Large intestine (tissue), 3 donors: ENCODE measurements around the gene ZNF512B. TPM values are rescaled to one million over a fixed set of nuclear protein-coding genes. Genes with fewer than 3 reads are reported as not detected.
A peak's percentile ranks its signal among the peaks of the same experiment; 100 is the strongest.

ENCODE experiments used
- DNase-seq, 2 donors: peaks; one replicate each; pipeline versions ENCODE4 v3.0.0 to v3.0.0-alpha.2; 2013
- H3K27ac ChIP-seq: one replicate; pipeline ENCODE4 v1.5.1; 2013; ENCODE audit warnings: low read length
- H3K27me3 ChIP-seq: 2 replicates; pipeline ENCODE4 v1.6.1; 2013; ENCODE audit warnings: low read length; ENCODE audit not compliant: control insufficient read depth, insufficient read depth
- H3K36me3 ChIP-seq: 2 replicates; pipeline ENCODE4 v1.6.1; 2013; ENCODE audit warnings: low read length; ENCODE audit not compliant: control insufficient read depth, insufficient read depth
- H3K4me1 ChIP-seq: one replicate; pipeline ENCODE4 v1.6.1; 2013; ENCODE audit warnings: low read length; ENCODE audit not compliant: control insufficient read depth, insufficient read depth
- H3K4me3 ChIP-seq: one replicate; pipeline ENCODE4 v1.5.1; 2013; ENCODE audit warnings: low read length
- H3K9me3 ChIP-seq: one replicate; pipeline ENCODE4 v1.6.1; 2013; ENCODE audit warnings: mild to moderate bottlenecking, low read depth, low read length, moderate library complexity; ENCODE audit not compliant: control insufficient read depth
- WGBS: methylation state at CpG from one replicate; pipeline ENCODE4 v1.1.5; 2013; ENCODE audit warnings: low lambda C conversion rate; ENCODE audit not compliant: insufficient coverage; 5-methylcytosine and 5-hydroxymethylcytosine counted together
- polyA plus RNA-seq: library from polyadenylated mRNA; unstranded; fragments of 120-200 nt; gene quantifications from one replicate; pipeline ENCODE4 v1.2.1, GENCODE V29; 2013

The ZNF512B gene
- polyA plus RNA-seq, 1 donor: 8.1 TPM

DNA sequence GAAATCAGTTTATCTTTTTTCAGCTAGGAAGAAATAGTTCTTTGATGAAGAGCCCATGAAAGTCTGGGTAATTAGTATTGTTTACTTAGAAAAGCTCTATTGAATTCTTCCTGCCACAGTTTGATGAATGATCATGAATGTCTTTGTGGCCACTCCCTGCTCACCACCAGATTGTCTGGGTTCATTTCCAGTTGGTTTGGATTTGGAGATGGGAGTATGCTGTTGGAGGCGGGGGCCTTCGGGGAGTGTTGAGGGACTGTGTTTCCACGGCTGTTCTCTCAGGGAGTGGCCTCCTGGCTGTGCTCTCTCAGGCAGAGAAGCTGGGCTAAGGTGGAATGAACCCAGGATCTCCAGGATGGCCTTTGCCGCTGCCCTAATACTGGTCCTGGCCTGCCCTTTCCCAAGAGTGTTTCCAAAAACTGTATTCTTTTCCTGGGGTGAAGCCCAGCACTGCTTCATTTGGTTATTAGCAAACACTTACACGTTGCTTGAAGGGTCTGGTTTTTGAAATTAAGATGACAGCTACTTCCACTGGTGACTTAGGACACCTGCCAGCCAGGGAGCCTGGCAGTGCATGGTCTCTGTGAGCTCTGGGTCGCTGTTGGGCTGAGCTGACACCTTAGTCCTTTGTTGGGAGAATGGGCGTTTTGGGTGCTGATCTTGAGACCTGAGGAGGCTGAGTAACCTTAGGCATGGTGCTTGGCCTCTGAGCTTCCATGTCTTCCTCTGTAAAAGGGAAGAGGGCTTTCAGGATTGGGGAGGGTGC is 34.4 kb upstream of the ZNF512B start:
- Histone ChIP-seq H3K27ac (no peak overlapping the region), H3K36me3 (peaks cover 73% of the 10 kb centered on the region), H3K4me3 (no peak overlapping the region), H3K4me1 (no peaks in the 10 kb centered on the region), H3K27me3 (no peaks in the 10 kb centered on the region), H3K9me3 (peaks cover 6% of the 10 kb centered on the region)
- WGBS: no CpG with 5 or more reads among the region's 7 CpGs
- no peak for DNase-seq

DNA sequence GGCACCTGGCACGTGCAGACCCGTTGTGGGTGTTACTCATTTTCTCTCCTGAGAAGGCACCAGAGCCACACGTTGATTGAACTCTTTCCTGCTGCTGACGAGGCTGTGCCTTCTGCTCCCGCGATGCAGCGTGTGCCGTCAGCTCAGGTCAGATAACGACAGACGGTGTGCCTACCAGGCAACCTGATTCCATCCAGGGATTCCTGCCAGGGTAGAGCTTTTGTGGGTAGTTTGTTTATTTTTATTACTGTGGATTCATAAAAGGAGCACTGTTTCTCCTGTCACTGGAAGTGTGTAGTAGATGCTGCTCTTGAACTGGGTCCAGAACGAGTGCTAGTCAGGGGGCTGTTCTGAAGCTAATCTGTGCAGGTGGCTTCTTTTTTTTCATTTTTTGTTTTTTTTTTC is 31.9 kb upstream of the ZNF512B start:
- Histone ChIP-seq H3K4me1 (no peaks in the 10 kb centered on the region), H3K9me3 (no peaks in the 10 kb centered on the region), H3K27ac (no peak overlapping the region), H3K4me3 (no peak overlapping the region), H3K36me3 (peaks cover 76% of the 10 kb centered on the region), H3K27me3 (no peaks in the 10 kb centered on the region)
- WGBS: no CpG with 5 or more reads among the region's 11 CpGs
- no peak for DNase-seq

DNA sequence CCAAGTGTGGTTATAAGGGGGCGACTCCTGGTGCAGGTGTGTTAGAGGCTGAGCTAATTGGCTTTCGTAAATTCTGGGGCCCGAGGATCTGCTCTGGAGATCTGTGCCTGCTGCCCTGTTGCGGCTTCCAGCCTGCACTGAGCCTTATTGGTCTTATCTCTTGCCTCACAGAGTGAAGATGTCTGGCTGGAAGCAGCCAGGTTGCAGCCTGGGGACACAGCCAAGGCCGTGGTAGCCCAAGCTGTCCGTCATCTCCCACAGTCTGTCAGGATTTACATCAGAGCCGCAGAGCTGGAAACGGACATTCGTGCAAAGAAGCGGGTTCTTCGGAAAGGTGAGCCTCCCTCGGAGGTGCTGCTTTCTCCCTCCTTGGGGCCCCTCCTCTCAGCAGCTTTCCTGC is 31.2 kb upstream of the ZNF512B start:
- H3K27me3 ChIP-seq: no peaks in the 10 kb centered on the region
- H3K4me1 ChIP-seq: no peaks in the 10 kb centered on the region
- H3K36me3 ChIP-seq: peaks cover 78% of the 10 kb centered on the region
- no peak overlapping the region for H3K4me3 ChIP-seq
- DNase-seq: no peak
- no peaks in the 10 kb centered on the region for H3K9me3 ChIP-seq
- WGBS: no CpG with 5 or more reads among the region's 12 CpGs
- no peak overlapping the region for H3K27ac ChIP-seq

DNA sequence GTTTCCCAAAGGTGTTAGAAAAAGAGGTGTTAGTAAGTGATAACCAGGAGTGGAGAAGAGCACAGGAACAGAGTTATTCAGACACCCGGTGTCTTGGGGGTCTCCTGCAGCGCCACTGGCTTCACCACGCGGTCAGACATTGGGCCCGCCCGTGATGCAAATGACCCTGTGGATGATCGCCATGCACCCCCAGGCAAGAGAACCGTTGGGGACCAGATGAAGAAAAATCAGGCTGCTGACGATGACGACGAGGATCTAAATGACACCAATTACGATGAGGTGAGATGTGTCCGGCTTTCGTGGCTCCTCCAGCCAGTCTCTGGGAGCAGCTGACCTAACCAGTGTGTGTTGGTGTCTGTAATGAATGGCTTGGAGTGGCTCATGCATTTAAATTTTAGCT is 13.2 kb upstream of the ZNF512B start:
- WGBS: no CpG with 5 or more reads among the region's 14 CpGs
- DNase-seq: no peak
- H3K36me3 ChIP-seq: peaks cover 37% of the 10 kb centered on the region
- peaks cover 24% of the 10 kb centered on the region for H3K4me1 ChIP-seq
- H3K9me3 ChIP-seq: peaks cover 3% of the 10 kb centered on the region
- H3K27me3 ChIP-seq: peaks cover 3% of the 10 kb centered on the region
- no peak overlapping the region for H3K27ac ChIP-seq
- no peak overlapping the region for H3K4me3 ChIP-seq

DNA sequence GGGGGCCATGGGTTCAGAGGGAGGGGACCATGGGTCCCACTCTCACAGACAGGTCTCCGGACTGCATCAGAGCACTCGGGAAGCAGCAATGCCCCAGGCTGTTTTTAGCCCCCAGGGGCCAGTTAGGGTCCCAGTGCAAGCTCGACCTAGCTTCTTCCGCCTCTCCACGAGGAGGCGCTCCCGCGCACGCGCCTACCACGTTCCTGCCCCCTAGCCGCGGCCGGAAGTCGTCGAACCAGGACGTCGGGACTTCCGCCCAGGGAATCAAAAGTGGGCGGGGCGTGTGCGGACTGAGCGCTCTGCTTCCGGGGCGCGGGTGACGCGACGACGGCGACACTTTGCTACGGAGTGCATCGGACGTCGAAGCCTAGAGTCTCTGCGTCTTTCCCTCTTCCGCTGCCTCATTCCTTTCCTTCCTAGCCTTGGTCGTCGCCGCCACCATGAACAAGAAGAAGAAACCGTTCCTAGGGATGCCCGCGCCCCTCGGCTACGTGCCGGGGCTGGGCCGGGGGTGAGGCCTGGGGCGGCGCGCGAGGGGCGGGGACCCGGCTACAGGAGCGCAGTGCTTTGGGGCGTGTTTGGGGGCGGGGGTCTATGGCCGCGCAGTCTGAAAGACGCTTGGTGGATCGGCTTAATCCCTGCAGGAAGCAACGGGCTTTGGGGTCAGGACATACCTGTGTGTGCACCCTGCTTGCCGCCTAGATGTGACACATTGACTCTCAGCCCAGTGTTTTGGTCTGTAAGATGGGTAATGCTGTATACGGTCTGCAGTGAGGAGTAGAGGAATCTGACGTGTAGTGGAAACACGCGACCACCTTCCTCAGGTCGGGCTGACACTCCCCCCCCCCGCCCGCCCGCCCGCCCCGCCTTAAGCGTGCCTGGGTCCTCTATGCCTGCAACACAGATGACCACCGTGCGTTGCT is 11.3 kb upstream of the ZNF512B start, which contains the start of gene PRPF6:
Gene PRPF6 (plus strand): TSS at position 327 of the 923 bp plus-strand sequence. CDS start 114 bp downstream, at position 441.
- H3K4me1 ChIP-seq: peaks cover 24% of the 10 kb centered on the region
- H3K9me3 ChIP-seq: peaks cover 3% of the 10 kb centered on the region
- peak within 1 kb of the TSS; percentile 72 for H3K4me3 ChIP-seq
- H3K36me3 ChIP-seq: peaks cover 29% of the 10 kb centered on the region
- peaks cover 4% of the 10 kb centered on the region for H3K27me3 ChIP-seq
- peak; percentile 96 for DNase-seq
- H3K27ac ChIP-seq: peak within 1 kb of the TSS; percentile 66
- no CpG with 5 or more reads among the region's 75 CpGs for WGBS

DNA sequence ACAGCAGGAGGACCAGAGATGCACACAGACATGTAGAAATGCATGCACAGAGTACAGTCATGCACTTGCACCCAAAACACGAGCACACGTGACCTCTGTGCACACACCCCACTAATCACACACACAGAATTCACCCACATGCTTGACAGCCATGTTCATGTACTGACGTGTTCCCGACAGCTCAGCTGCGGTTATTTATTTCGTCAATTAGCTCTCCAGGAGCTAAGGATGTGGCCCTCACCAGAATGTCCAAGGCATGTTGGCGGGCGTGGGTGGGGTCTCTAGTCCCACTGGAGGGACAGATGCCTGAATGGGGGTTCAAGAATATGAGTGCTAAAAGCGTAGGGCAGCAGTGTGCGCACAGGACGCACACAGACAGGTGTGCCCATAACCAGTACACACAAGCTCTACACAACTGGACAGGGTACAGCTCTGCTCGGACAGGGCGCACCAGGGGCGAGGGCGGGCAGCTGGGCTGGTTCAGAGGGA is 10.6 kb upstream of the ZNF512B start:
- H3K36me3 ChIP-seq: peaks cover 25% of the 10 kb centered on the region
- peaks cover 3% of the 10 kb centered on the region for H3K9me3 ChIP-seq
- no peak for DNase-seq
- H3K27me3 ChIP-seq: peaks cover 4% of the 10 kb centered on the region
- H3K4me3 ChIP-seq: peak overlapping the region; percentile 72
- H3K27ac ChIP-seq: peak overlapping the region; percentile 66
- H3K4me1 ChIP-seq: peaks cover 24% of the 10 kb centered on the region
- WGBS: no CpG with 5 or more reads among the region's 15 CpGs

DNA sequence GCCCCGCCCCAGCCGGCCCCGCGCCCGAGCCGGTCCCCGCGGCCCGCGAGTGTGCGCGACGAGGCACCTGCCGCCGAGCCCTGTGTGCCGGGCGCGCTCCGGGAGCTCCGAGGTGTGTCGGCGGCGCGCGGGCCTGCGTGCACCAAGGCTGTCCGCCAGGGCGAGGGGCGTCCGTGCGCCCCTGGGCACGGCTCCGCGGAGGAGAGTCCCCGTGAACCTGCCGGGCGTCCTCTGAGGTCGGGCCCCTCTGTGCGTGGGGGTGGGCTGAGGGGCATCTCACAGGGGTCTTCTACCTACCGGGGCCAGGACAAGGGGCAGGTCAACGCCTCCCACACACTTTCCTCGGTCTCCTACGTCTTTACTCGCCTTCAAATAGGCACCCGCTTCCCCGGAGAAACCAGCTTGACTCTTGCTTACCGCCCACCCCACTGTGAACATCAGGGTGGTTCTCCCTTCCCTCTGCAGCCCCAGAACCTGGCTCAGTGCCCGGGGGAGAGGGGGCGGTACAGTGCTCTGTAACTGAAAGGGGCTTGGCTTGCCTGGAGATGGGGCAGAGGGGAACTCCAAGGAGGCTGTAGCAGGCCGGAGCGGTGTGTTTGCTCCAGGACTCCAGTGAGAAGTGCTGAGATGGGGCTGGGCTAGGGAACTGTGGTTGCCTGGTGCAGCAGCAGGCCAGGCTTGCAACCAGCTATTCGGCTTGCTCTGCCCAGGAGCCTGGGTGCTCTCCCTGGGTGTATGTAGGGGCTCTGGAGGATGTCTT is 10.0 kb upstream of the ZNF512B start, which contains the start of gene SAMD10:
Gene SAMD10 (minus strand): TSS at position 86 of the 760 bp plus-strand sequence. CDS start 175 bp downstream, outside the sequence.
- peak in 1 of 2 donors; percentile 54 for DNase-seq
- H3K4me1 ChIP-seq: peaks cover 24% of the 10 kb centered on the region
- H3K27me3 ChIP-seq: peaks cover 4% of the 10 kb centered on the region
- peak within 1 kb of the TSS; percentile 80 for H3K4me3 ChIP-seq
- H3K27ac ChIP-seq: peak within 1 kb of the TSS; percentile 66
- peaks cover 3% of the 10 kb centered on the region for H3K9me3 ChIP-seq
- peaks cover 19% of the 10 kb centered on the region for H3K36me3 ChIP-seq
- WGBS: no CpG with 5 or more reads among the region's 52 CpGs

DNA sequence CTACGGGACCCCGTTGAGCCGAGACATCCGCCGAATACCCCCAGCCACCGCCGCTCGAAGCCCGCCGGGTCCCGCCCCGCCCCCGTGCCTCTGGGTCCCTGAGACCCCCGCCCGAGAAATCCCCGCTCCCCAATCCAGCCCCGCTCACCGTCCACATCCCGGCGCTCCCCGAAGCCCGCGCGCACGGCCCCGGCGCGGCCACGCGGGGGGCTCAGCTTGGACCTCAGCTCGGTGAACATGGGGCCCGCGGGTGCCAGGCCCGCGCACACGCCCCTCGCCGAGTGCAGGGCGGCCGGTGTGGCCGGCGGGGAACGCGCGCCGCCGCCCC is 9.5 kb upstream of the ZNF512B start:
- DNase-seq: no peak

DNA sequence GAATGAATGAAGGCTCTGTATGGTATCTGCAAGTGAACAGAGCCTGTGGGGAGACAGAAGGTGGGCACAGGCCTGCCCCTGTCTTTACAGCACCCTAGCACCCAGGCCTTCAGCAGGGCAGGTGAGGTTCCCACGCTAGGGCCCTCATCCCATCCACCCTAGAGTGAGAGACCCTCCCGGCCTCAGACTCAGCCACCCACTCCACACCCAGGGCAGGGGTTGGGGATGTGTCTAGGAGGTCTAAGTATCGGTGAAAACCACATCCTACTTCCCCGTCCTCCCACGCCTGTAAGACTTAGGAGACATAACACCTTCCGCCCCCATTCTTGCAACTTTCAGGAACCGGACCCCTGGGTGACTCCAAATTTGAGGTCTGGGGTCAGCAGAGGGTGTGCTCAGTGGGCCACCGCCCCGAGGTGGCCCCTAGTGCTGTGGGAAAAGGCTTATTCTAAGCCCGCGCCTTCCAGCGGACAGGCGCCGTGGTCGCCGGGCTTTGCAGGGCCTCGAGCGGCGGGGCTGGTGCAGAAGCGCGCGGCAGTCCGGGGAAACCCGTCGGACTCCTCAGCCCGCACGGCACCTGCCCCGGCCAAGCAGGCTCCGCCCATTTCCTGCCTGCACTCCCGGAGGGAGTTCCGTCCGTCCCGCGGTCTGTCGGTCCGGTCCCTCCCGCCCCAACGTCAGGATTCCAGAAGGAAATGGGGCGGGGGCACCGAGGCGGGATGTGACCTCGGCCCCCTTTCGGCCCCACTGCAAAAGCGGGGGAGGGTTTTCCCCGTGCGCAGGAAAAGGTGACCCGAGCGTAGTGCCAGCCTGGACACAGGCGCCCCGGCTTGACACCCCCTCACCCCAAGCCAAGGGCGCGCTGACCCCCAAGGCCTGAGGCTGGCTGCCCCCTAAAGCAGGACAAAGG is 8.8 kb upstream of the ZNF512B start:
- peaks cover 10% of the 10 kb centered on the region for H3K36me3 ChIP-seq

More for the DNA sequence above, 9.5 kb upstream of the ZNF512B start:
- Histone ChIP-seq H3K27me3 (peaks cover 4% of the 10 kb centered on the region), H3K27ac (peak overlapping the region; percentile 21), H3K9me3 (peaks cover 3% of the 10 kb centered on the region), H3K4me1 (peaks cover 24% of the 10 kb centered on the region), H3K4me3 (peak overlapping the region; percentile 80), H3K36me3 (peaks cover 13% of the 10 kb centered on the region)
- no CpG with 5 or more reads among the region's 47 CpGs for WGBS

More for the DNA sequence above, 8.8 kb upstream of the ZNF512B start:
- Histone ChIP-seq H3K27ac (peak overlapping the region; percentile 21), H3K4me3 (peak overlapping the region; percentile 80), H3K27me3 (peaks cover 4% of the 10 kb centered on the region), H3K4me1 (peaks cover 25% of the 10 kb centered on the region), H3K9me3 (peaks cover 3% of the 10 kb centered on the region)
- no CpG with 5 or more reads among the region's 52 CpGs for WGBS
- peak; percentile 62 to 80 for DNase-seq
